Renal cortical epithelial cell (primary cell): ENCODE measurements around the gene MAN1A1. TPM values are rescaled to one million over a fixed set of nuclear protein-coding genes. Genes with fewer than 3 reads are reported as not detected.
A peak's percentile ranks its signal among the peaks of the same experiment; 100 is the strongest.

Experiments used
- DNase-seq: peaks from one replicate; pipeline ENCODE4 v3.0.0-alpha.2; 2011; ENCODE audit warnings: low read depth
- total RNA-seq: library from RNA; depleted of rRNA; stranded (reverse); fragments of >200 nt; gene quantifications from 2 replicates; pipeline ENCODE4 v1.2.3, GENCODE V29; 2014

The MAN1A1 gene
- total RNA-seq, 1 donor from 2014 or later: 50.5 TPM

DNA sequence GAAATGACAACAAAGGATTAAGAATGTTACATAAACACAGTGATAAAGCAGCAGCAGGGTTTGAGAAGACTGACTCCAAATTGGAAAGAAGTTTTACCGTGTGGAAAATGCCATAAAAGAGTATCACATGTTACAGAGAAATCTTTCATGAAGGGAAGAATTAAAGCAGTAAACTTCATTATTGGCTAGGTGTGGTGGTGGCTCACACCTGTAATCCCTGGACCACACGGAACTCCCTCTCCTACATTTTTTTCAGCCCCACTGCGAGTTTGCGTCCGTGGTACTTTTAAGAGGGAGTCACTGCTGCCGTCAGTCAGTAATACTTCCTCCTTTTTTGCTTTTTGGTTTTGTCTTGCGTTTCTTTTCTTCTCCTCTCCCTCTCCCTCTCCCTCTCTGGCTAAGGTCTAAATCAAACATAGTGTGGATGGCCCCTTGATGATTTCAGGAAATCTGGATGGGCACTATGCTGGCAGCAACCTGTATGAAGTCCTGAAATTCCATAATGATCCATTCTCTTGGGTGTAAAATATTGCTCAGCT lies 112.3 kb downstream of the MAN1A1 start:
- no peak for DNase-seq

DNA sequence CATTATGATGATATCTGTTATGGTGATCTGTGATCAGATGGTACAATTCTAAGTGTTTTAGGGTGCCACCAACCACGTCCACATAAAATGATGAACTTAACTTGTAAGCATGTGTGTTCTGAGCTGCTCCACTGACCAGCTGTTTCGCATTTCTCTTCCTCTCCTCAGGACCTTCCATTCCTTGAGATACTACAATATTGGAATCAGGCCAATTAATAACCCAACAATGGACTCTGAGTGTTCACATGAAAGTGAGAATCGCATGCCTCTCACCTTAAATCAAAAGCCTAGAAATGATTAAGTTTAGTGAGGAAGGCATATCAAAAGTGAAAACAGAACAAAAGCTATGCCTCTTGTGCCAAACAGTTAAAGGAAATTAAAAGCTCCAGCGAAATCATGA lies 114.6 kb downstream of the MAN1A1 start:
- DNase-seq: no peak

DNA sequence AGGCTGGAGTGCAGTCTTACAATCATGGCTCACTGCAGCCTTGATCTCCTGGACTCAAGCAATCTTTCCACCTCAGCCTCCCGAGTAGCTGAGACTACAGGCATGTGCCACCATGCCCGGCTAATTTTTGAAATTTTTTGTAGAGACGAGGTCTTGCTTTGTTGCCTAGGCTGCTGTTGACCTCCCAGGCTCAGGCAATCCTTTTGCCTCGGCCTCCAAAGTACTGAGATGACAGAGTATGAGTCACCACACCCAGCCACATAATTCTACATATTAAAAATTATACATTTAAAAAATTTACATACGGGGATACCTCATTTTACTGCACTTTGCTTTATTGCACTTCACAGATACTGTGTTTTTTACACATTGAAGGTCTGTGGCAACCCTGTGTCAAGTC lies 115.1 kb downstream of the MAN1A1 start:
- DNase-seq: no peak

DNA sequence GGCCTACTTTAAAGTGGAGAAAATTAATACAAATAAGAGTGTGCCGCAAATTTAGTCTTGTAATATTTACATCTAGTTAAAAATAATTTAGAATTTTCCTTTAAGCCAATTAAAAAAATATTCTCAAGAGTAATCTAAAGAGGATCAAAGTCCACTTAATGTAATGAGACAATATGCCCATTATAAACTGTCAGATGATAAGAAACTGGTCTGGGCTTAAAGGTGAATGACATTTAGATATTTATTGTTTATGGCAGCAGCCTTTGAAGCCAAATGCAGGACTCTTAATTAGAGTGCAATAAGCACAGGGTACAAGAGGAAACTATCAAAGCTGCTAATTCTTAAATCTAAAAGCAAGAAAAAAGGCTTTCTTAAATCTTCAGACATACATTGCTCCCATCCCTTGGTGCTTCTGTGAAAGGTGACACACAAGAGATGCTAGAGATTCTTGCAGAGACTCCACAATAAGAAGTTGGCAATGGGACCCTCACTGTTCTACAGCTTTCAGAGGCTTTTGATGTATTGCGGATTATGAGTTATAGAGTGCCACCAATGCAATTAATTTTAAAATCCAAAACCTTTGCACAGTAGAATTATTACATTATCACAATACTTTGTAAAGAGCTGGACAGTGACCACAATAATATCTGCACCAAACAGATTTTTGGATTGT lies 116.1 kb downstream of the MAN1A1 start:
- DNase-seq: no peak

DNA sequence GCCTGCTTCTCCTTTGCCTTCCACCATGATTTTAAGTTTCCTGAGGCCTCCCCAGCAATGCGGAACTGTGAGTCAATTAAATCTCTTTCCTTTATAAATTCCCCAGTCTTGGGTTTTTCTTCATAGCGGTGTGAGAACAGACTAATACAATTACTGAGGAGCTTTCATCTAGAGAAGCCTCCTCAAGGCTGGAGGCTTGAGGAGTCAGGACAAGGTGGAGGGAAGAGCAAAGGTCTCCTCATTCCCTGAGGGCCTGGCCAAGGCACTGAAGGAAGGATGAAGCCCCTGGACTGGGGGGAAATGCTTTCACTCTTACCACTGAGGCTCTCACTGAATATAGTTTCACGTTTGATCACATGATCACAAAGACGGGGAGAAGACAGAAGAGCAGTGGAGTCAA lies 118.2 kb downstream of the MAN1A1 start:
- DNase-seq: no peak

DNA sequence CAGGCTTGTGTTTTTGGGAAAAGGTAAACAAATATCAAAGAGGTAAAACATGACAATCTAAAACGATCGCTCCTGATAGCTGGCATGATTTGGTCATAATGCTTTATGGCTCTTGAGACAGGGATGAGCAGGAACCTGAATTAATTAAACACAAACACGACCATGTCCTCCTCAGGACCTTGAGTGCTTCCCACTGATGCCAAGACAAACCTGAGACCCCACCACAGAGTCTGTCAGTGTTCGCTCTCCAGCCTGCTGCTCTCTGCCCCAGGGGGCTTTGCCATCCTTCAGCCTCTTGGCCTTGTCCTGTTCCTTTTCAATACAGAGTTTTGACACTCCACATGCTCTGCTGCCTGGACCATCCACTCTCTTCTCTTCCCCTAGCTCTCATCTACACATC lies 119.4 kb downstream of the MAN1A1 start:
- no peak for DNase-seq

DNA sequence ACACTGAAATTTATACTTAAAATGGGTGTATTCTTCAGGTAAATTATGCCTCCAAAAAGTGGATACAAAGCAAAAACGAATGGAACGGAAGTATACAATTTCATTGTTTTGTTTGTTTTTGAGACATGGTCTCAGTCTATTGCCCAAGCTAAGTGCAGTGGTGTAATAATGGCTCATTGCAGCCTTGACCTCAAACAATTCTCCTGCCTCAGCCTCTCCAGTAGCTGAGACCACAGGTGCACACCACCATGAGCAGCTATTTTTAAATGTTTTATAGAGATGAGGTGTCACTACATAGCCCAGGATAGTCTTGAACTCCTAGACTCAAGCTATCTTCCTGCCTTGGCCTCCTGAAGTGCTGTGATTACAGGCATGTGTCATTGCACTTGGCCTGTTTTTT lies 122.2 kb downstream of the MAN1A1 start:
- no peak for DNase-seq

DNA sequence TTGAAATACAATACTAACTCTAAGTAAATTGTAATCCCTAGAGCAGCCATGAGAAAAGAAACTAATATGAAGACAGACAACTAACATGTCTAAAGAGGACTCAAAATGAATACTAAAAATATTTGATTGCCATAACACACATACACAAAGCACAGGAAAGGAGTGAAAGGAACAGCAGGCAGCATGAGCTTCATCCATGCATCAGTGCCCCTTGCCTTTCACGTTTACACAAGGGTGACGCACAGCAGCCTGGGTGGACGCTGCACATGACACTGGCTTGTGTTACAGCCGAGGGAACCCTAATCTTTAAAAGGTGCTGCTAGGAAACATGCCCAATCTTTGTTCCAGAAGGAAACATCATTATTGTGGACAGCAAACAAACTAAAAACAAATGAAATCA lies 123.5 kb downstream of the MAN1A1 start:
- peak; percentile 50 for DNase-seq

DNA sequence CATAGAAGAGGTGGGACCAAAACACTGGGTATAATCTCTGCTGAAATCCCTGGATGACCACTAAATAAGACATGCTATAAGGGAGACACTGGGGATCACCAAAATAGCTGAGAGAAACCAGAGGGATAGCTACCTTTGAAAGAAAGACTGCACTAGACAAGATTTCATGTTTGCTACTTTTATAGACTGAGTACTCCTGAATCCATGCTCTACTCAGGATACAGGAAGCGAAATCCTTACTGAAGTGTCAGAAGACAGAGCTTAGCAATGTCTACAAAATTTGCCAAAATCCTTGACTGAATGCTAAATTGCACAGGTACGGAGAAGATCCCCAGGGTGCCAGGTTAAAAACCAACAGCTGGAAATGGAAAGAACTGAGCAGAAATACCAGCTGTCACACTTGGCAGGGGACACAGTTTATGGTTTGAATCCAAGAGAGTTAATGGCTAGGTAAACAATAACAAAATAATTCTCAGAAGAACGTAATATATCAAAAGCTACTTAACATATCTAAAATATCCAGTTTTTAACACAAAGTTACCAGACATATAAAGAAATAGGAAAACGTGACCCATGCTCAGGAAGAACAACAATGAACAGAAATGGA lies 125.4 kb downstream of the MAN1A1 start:
- no peak for DNase-seq

DNA sequence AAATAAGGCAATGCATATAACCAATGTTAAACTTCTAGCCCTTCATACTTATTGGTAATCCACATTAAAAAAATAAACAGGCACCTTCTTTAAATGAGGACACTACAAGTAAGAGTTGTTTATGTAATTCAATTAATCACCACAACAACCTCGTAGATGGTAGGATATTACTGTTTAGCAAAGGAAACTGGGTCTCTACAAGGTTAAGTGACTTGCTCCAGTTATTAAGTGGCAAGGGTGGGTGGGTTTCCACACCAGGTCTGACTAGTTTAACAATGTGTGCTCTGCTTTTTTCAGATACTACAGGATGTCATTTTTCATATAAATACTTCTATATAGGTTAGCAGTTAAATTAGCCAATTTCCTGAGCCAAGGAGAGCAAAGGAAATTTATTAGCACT lies 129.1 kb downstream of the MAN1A1 start:
- DNase-seq: no peak

DNA sequence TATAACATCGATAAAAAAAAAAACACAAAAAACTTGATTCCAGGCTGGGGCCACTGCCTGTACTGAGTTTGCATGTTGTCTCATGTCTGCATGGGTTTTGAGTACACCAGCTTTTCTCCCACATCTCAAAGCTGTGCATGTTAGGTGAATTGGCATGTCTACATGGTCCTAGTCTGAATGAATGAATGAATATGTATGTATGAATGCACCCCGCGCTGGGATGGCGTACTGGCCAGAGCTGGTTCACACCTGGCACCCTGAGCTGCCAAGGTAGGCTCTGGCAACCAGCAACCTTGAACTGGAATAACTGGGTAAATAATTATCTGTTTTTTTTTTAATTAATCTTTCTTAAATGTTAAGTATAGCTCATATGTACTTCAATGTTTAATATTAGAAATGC lies 131.0 kb downstream of the MAN1A1 start:
- no peak for DNase-seq

DNA sequence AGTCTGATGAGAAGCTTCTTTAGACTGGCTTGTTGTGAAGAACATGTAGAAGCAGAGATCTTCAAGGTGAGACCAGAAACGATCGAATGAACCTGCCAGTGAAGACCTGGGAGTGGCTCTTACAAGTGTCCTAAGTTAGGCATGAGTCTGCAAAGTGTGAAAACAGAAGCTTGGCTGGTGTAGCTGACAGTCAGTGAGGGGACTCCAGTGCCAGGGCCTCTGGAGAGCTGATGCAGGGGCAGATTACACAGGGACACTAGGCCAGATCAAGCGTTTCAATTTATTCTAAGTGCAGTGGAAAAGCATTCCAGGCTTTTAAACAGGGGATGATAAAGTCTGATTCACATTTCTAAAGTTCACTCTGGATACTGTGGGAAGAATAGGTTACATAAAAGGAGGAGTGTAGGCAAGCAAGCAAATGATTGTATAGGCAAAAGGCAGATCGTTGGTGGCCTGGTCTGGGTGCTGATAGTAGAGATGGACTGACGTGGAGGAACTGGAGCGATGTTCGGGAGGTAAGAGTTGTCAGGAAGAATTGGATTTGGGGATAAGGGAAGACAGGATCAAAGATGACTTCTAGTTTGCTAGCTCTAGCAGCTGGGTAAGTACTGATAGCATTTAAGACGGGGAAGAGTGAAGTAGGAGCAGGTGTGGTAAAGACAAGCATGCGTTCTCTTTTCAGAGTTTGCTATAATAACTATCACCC lies 133.5 kb downstream of the MAN1A1 start:
- DNase-seq: no peak

DNA sequence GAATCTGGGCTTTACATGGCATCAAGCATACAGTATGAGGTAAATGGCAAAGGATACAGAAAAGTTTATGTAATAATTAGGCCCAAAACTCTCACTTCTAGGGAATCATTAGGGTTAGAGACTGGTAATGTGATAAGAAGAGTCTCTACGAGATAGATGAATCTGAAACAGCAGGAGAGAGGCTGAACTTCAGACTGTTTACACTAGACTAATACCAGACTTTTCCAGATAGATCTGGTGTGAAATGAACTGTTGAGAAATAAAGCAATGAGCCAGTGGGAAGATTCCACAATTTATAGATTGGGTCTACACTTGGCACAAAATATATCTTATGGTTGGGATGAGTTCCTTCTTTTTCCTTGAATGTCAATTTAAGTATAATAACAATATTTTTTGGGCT lies 134.3 kb downstream of the MAN1A1 start:
- no peak for DNase-seq

DNA sequence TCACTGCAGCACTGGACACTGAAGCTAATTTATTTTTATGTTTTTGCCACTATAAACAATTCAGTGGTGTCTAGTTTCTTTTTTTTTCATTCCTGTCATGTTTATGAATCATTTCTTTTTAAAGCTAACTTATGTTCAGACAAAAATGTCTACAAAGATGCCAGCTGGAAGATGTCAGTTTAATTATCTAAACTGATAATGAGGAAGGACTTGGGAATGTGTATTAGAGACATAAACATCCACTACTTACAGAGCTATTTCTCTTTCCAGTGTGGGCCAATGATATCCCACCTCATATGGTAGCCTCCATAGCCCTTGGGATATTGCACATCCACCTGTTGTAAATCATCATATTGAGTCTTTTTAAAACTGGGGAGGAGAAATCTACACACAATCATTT lies 139.0 kb downstream of the MAN1A1 start:
- DNase-seq: no peak

DNA sequence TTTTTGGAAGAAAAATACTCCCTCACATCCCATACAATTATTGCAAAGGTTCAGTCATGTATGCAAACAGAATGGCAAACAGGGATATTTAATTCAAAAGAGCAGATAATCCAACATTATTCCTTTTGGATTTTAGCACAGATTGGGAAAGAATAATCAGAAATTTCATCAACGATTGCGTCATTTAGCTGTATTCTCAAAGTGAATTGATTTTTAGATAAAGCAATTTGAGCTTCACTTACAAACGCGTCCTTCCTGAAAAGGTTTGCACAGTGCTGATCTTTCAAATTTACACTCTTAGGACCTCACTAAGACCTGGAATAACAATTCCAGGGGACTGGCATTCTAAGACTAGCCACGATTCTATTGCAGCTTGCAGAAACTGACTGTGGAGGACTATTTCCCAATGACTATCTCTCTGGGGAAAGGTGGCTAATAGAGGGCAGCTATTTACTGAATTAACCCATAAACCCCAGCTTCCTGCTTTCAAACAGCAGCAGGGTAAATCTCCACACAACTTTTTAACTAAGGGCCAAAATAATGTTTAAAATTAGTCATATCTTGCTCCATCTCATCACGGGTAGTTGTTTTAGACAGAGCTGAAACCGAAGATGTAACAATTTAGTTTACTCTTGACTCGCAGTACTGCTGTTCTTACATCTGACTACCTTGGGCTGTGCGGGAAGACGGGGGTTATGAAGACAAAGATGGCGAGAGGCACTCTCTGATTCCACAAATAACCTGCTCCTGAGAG lies 139.9 kb downstream of the MAN1A1 start:
- DNase-seq: no peak

DNA sequence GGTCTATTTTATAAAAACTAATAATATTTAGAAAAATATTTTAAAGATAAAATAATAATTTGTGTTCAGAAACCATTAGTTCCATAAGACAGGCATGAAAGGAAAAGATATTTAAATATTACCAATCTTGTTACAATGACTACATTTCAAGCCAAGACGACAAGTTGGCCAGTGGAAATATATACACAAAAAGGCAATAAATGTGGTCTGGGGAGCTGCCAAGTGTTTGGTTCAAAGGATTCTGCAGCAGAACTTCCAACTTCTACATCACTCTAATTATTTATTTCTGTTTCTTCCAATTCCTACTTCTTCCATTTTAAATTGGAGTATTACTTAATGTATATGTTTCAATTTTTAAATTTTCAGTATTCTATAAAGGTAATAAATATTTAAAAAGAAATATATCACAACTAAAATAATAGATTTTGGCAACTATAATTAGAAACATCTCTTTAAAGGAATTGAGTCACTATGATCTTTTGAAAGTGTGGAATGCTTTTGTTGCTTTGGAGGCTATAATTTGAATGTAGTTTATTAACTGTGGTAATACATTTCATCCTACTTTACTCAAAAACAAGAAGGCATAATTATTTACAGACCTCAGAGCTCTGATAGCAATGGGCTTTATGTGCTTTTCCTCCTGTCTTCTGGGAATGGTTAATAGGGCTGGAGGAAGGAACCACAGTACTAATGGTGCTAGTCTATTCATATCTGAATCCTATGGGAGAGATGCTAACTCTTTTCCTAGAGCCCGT lies 141.4 kb downstream of the MAN1A1 start:
- peak; percentile 73 for DNase-seq

DNA sequence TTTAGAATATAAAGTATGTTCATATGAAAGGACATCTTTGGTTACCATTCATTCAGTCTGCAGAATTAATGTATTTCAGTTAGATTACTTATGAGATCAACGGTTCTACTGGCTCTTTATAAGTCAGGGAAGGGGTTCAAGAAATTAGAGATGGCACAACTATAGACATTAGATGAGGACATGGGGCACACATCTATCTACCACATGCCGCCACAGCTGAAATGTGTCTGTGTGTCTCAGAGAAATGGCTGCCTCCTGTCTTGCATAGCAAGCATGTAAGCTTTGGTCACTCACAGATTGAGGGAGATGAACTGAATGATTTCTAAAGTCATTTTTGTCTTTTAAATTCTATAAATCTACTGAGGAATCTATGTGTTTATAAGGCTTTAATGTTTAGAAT lies 142.2 kb downstream of the MAN1A1 start:
- DNase-seq: no peak

DNA sequence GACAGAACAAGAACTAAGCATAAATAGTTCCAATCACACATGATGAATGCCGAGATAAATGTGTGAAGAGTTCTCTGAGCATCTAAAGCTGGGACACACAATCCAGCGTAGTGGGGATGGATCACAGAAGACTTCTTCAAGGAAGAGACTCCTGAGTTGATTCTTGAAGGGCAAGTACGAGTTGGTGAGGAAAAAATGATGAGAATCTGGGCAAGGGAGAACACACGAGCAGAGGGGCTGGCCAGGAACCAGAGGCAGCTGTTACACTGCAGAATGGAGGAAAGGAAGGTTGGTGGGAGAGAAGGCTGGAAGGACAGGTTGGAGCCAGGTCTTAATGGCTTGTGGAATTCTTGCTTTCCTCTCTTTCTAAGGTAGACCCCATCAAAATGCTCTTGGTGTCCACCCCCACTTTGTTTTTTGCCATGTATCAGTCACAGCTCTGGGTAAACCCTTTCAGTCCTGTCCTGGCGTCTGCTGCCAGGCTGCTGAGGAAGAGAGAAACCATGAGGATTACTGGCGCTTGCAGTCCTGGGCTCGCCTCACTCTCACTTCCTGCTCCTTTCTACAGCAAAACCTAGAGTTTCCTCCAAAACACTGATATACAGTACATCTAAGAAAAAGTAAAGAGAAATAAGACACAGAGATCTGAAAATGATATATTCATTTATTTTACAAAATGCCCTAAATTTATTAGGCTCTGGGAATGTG lies 143.5 kb downstream of the MAN1A1 start:
- no peak for DNase-seq

DNA sequence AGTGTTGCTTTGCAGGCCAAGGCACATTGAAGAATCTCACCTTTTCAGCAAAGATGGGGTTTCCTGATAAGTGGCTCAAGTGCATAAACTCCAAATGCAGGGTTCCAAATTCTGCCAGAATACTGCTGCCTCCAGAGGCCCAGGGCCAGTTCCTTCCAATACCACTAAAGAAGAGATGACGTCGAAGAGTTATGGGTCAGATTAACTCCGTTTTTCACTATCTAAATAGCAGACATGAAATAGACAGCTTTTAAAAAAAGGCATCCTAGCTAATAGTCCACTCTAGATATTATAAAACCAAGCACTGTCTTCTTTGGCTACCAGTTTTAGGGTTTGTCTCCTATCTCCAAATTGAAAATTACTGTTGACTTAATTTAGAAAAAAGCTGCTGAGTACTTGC lies 144.8 kb downstream of the MAN1A1 start:
- DNase-seq: no peak

DNA sequence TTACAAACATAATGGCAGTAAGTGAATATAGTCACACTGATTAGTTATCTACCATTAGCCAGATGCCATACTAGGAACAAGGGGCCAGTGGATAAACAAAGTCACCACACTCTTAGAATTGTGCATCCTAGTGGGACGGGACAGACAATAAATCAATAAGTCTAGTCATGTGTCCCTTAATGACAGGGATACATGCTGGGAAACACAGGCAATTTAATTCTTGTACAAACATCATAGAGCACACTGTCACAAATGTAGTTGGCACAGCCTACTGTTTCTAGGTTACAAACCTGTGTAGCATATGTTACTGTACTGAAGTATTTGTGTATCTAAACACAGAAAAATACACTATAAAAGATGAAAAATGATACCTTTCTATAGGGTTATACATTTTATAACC lies 148.1 kb downstream of the MAN1A1 start:
- DNase-seq: no peak
